Measurements from ENCODE around the gene BTLA.
"Not testable (repeated sequence)": the region's sequence is repeated elsewhere in the genome, so short reads cannot be mapped to it uniquely, and the experiment has no call there.

BTLA gene, protein sequence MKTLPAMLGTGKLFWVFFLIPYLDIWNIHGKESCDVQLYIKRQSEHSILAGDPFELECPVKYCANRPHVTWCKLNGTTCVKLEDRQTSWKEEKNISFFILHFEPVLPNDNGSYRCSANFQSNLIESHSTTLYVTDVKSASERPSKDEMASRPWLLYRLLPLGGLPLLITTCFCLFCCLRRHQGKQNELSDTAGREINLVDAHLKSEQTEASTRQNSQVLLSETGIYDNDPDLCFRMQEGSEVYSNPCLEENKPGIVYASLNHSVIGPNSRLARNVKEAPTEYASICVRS

DNA sequence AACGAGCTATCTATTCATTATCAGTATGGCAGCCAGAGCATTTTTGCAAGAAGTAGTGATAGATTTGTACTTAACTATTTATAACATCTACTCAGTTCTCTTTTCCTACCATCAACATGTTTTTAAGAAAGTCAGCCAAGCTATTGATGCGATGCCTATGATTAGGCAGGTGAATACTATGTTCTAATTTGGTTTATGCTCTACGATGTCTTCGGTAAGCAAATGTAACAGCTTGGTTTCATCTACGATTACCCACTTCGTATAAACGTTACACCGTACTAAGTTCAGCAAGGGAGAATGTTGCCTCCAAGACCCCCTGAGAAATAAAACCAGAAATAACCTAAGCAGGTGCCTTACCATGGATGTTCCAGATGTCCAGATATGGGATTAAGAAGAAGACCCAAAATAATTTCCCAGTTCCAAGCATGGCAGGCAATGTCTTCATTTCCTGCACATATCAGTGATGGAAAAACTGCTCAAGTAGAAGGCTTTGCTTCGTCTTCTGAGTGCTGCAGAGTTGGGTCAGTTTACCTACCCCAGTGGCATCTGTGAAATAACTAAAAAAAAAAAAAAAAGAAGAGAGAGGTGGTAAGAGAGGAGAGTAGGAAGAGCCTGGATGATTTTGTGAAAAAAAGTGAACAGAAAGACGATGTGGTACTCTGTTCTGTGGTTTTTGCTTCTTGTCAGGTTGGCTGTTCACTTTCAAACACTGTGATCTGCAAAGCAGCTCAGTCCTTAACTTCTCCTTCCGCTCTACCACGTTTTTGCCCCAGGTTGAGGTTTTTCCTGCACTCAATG, at the start of gene BTLA:
Gene BTLA, minus strand, starts transcription at position 559 of the 798 bp plus-strand sequence. Its CDS starts 114 bp downstream, at position 445.
- CTCF ChIA-PET = no interaction called here
- no peak for DNase-seq (ENCODE audit: extremely low spot score)
- TF ChIP-seq CTBP1 (IDR thresholded peaks at IDR 0.05; ENCODE audit: borderline replicate concordance) (no peak), SUZ12 (IDR thresholded peaks at IDR 0.05) (no peak), LEF1 (IDR thresholded peaks at IDR 0.05; ENCODE audit: borderline replicate concordance) (no peak), ZNF384 (IDR thresholded peaks at IDR 0.05) (no peak), ELF4 (IDR thresholded peaks at IDR 0.05) (no peak), HDGF (IDR thresholded peaks at IDR 0.05; ENCODE audit: borderline replicate concordance) (no peak), SP1 (IDR thresholded peaks at IDR 0.05) (no peak), FOXM1 (IDR thresholded peaks at IDR 0.05; ENCODE audit: borderline replicate concordance) (no peak), FOXA1 (IDR thresholded peaks at IDR 0.05) (no peak), FOXK2 (IDR thresholded peaks at IDR 0.05) (no peak), ARNT (IDR thresholded peaks at IDR 0.05) (no peak), TARDBP (IDR thresholded peaks at IDR 0.05) (no peak), BHLHE40 (IDR thresholded peaks at IDR 0.05; ENCODE audit: borderline replicate concordance) (no peak), NFRKB (IDR thresholded peaks at IDR 0.05) (no peak), L3MBTL2 (conservative IDR thresholded peaks at IDR 0.05) (no peak)
- TF ChIP-seq, protein P1, sequence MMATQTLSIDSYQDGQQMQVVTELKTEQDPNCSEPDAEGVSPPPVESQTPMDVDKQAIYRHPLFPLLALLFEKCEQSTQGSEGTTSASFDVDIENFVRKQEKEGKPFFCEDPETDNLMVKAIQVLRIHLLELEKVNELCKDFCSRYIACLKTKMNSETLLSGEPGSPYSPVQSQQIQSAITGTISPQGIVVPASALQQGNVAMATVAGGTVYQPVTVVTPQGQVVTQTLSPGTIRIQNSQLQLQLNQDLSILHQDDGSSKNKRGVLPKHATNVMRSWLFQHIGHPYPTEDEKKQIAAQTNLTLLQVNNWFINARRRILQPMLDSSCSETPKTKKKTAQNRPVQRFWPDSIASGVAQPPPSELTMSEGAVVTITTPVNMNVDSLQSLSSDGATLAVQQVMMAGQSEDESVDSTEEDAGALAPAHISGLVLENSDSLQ (IDR thresholded peaks at IDR 0.05) = no peak
- POLR2A ChIA-PET = no interaction called here

DNA sequence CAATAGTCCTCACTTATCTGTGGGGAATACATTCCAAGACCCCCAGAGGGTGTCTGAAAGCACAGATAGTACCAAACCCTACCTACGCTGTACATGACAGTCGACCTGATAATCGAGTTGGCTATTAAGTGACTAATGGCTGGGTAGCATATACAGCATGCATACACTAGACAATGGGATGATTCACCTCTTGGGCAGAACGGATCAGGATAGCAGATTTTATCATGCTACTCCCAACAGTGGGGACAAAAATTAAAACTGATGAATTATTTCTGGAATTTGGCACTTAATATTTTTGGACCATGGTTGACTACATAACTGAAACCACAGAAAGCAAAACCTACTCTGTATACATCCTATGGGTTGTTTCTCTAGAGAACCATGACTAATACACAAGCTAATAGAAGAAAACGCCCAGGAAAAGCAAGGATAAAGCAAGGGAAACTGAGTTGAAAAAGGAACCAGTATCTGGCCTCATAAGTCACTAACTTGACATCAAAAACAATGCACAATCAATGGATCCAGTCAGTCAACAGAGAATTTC, 47.0 kb upstream of the BTLA start:
- ChIA-PET CTCF (no interaction called here), POLR2A (no interaction called here)
- TF ChIP-seq ZNF384 (IDR thresholded peaks at IDR 0.05) = no peak
- no peak for TF ChIP-seq TARDBP (IDR thresholded peaks at IDR 0.05)
- no peak for DNase-seq (ENCODE audit: extremely low spot score)

DNA sequence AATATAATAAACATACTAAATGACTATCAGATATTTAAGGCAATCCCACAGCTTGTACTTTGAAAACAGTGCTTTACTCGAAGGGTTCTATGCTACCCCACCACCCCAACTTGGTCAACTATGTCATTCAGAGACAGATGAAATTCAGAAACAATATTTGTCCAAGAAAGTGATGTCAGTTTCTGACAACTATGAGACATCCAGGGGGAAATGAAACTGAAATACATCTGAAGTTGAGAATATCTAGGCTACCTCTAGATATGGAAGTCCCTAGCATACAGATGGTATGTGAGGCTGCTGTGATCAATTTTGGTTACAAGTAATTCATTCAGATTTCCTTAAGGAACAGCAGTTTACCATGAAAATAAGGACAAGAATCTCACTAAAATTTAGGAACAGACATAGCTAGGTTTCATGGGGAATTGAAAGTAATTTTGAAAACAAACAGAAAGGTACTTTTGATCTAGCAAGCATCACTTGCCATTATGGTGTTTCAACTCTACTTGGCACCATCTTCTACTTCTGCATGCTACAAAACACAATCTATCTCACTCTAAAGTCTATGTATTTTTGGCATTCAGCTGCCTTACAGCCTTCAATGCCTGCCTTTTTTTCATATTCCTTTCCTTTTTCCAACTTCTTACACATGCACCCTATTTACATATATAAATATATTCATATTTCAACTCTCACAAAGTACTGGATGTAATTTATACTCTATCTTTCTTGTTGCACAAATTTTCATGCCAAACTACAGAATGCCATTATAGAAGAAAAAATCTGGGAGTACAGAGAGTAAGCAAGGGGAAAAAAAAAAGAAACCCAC, 40.8 kb upstream of the BTLA start:
- no peak for TF ChIP-seq FOXK2 (IDR thresholded peaks at IDR 0.05)
- no peak for TF ChIP-seq SUZ12 (IDR thresholded peaks at IDR 0.05)
- TF ChIP-seq ZNF384 (IDR thresholded peaks at IDR 0.05) = no peak
- TF ChIP-seq CTBP1 (IDR thresholded peaks at IDR 0.05; ENCODE audit: borderline replicate concordance) = no peak
- no peak for TF ChIP-seq ELF4 (IDR thresholded peaks at IDR 0.05)
- TF ChIP-seq L3MBTL2 (conservative IDR thresholded peaks at IDR 0.05) = no peak
- TF ChIP-seq SP1 (IDR thresholded peaks at IDR 0.05) = no peak
- TF ChIP-seq HDGF (IDR thresholded peaks at IDR 0.05; ENCODE audit: borderline replicate concordance) = no peak
- TF ChIP-seq ARNT (IDR thresholded peaks at IDR 0.05) = no peak
- TF ChIP-seq LEF1 (IDR thresholded peaks at IDR 0.05; ENCODE audit: borderline replicate concordance) = no peak
- no peak for TF ChIP-seq FOXA1 (IDR thresholded peaks at IDR 0.05)
- TF ChIP-seq NFRKB (IDR thresholded peaks at IDR 0.05) = no peak
- TF ChIP-seq FOXM1 (IDR thresholded peaks at IDR 0.05; ENCODE audit: borderline replicate concordance) = no peak
- TF ChIP-seq, protein P1 (IDR thresholded peaks at IDR 0.05) = no peak
- TF ChIP-seq BHLHE40 (IDR thresholded peaks at IDR 0.05; ENCODE audit: borderline replicate concordance) = no peak
- TF ChIP-seq TARDBP (IDR thresholded peaks at IDR 0.05) = no peak
- POLR2A ChIA-PET = no interaction called here
- DNase-seq (ENCODE audit: extremely low spot score) = no peak
- CTCF ChIA-PET = no interaction called here

DNA sequence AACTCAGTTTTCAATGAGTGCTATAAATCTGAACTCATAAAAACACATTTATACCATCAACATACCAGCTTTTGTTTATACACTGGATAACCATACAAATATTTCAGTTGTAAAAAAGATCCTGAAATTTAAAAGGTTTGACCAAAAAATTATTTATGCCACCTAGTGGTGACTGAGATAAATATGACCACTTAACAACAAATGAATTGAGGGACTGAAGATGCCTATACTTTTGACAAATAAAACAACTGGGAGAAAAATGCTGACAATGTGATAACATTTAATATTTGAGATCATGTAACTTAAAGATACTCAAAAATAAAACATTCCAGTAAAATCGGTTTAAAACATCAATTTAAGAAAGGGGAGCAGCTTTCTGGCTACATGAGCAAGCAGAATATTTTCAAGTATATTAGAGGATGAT, 32.1 kb upstream of the BTLA start:
- ChIA-PET POLR2A (interaction anchor here (1.0 kb wide), 1 partner anchor 31 kb away, joined by 3 read pairs; the partner anchor contains the start of genes ATG3 and SLC35A5), CTCF (interaction anchor here (0.7 to 1.0 kb wide), 4 partner anchors 205 to 393 kb away, joined by 3 to 4 read pairs (median 3); no protein-coding TSS in a partner anchor)
- DNase-seq (ENCODE audit: extremely low spot score) = no peak
- TF ChIP-seq FOXM1 (IDR thresholded peaks at IDR 0.05; ENCODE audit: borderline replicate concordance) = no peak
- TF ChIP-seq TARDBP (IDR thresholded peaks at IDR 0.05) = no peak

DNA sequence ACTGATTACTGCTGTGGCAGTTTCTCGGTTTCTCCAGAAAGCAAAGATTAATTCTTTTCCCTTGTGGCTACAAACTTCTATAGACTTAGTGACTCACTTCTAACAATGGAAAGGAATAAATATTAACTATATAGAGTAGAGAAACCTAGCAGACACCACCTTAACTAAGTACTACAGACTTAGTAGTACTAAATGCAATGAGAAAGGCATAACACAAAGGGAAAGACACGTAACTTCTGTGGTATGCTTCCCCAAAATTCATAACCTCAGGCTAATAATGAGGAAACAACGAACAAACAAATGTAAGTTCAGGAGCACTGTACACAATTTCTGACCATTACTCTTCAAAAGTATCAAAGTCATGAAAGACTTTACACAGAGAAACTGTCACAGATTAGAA, 31.3 kb upstream of the BTLA start:
- ChIA-PET POLR2A (interaction anchor here (1.0 kb wide), 1 partner anchor 31 kb away, joined by 3 read pairs; the partner anchor contains the start of genes ATG3 and SLC35A5), CTCF (interaction anchor here (0.7 to 1.0 kb wide), 4 partner anchors 204 to 392 kb away, joined by 3 to 4 read pairs (median 3); no protein-coding TSS in a partner anchor)
- no peak for TF ChIP-seq ZNF384 (IDR thresholded peaks at IDR 0.05)
- no peak for TF ChIP-seq SP1 (IDR thresholded peaks at IDR 0.05)
- no peak for TF ChIP-seq CTBP1 (IDR thresholded peaks at IDR 0.05; ENCODE audit: borderline replicate concordance)
- TF ChIP-seq L3MBTL2 (conservative IDR thresholded peaks at IDR 0.05) = no peak
- TF ChIP-seq LEF1 (IDR thresholded peaks at IDR 0.05; ENCODE audit: borderline replicate concordance) = no peak
- no peak for TF ChIP-seq BHLHE40 (IDR thresholded peaks at IDR 0.05; ENCODE audit: borderline replicate concordance)
- TF ChIP-seq, protein P1 (IDR thresholded peaks at IDR 0.05) = no peak
- no peak for TF ChIP-seq FOXK2 (IDR thresholded peaks at IDR 0.05)
- DNase-seq (ENCODE audit: extremely low spot score) = no peak

DNA sequence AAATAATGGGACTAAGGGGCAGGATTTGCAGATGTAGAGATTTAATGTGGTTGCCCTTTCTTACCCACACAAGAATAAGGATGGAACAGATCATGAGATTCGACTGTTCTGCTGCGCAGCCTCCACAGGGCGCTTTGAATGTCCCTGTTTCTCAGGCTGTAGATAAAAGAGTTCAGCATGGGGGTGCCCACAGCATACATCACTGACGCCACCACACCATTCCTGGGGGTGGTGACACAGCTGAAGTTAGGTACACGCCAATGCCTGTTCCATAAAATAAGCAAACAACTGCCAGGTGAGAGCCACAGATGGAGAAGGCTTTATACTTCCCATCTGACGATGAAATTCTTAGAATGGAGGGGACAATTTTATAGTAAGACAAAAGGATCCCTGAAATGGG, 24.9 kb upstream of the BTLA start:
- CTCF ChIA-PET; DNase-seq (ENCODE audit: extremely low spot score); POLR2A ChIA-PET: not testable (repeated sequence)

Measured in HEK293T (cell line).